Muscle layer of duodenum (tissue), 2 donors: ENCODE results near the gene VAV3.
"Not testable (repeated sequence)": the region's sequence is repeated elsewhere in the genome, so short reads cannot be mapped to it uniquely, and the experiment has no call there.

ENCODE experiments used
- H3K27ac ChIP-seq: one replicate; pipeline ENCODE4 v1.7.0; 2013; ENCODE audit warnings: mild to moderate bottlenecking, low read length
- H3K27me3 ChIP-seq: one replicate; pipeline ENCODE4 v1.7.0; 2013; ENCODE audit warnings: low read depth, mild to moderate bottlenecking, control low read depth, low read length
- H3K36me3 ChIP-seq, 2 donors: one replicate each; pipeline ENCODE4 v1.7.0; 2013; ENCODE audit warnings: low read length in 2 of 2, control low read depth in 1 of 2, mild to moderate bottlenecking in 1 of 2; ENCODE audit not compliant: insufficient read depth in 2 of 2, control insufficient read depth in 1 of 2
- H3K4me1 ChIP-seq, 2 donors: one replicate each; pipeline ENCODE4 v1.7.0; 2013; ENCODE audit warnings: low read length in 2 of 2, mild to moderate bottlenecking in 2 of 2, control low read depth in 1 of 2, moderate library complexity in 1 of 2; ENCODE audit not compliant: insufficient read depth in 2 of 2, control insufficient read depth in 1 of 2
- H3K4me3 ChIP-seq, 2 donors: one replicate each; pipeline ENCODE4 v1.7.0; 2013; ENCODE audit warnings: low read length in 2 of 2, low read depth in 1 of 2, mild to moderate bottlenecking in 1 of 2
- H3K9me3 ChIP-seq, 2 donors: one replicate each; pipeline ENCODE4 v1.7.0; 2013; ENCODE audit warnings: low read length in 2 of 2, control low read depth in 1 of 2, mild to moderate bottlenecking in 1 of 2; ENCODE audit not compliant: control insufficient read depth in 1 of 2
- donor health status: healthy.

VAV3 gene

GRCh38 chr1:107900090-107900945 is 64.7 kb downstream of the VAV3 start:
- no peaks in the 10 kb centered on the region for H3K4me1 ChIP-seq
- no peaks in the 10 kb centered on the region for H3K27me3 ChIP-seq
- H3K9me3 ChIP-seq: no peaks in the 10 kb centered on the region
- H3K4me3 ChIP-seq: no peak overlapping the region
- no peaks in the 10 kb centered on the region for H3K36me3 ChIP-seq
- H3K27ac ChIP-seq: no peak overlapping the region

GRCh38 chr1:107899655-107900054 is 65.3 kb downstream of the VAV3 start:
- Histone ChIP-seq H3K36me3 (no peaks in the 10 kb centered on the region), H3K27me3 (no peaks in the 10 kb centered on the region), H3K9me3 (no peaks in the 10 kb centered on the region), H3K4me3 (no peak overlapping the region), H3K4me1 (no peaks in the 10 kb centered on the region), H3K27ac (no peak overlapping the region)

GRCh38 chr1:107897438-107898345 is 67.3 kb downstream of the VAV3 start:
- Histone ChIP-seq H3K4me1 (no peaks in the 10 kb centered on the region), H3K27me3 (no peaks in the 10 kb centered on the region), H3K27ac (no peak overlapping the region), H3K4me3 (no peak overlapping the region), H3K36me3 (no peaks in the 10 kb centered on the region), H3K9me3 (no peaks in the 10 kb centered on the region)

- no peaks in the 10 kb centered on the region for H3K36me3 ChIP-seq
- no peaks in the 10 kb centered on the region for H3K27me3 ChIP-seq
- H3K4me1 ChIP-seq: no peaks in the 10 kb centered on the region
Measured at GRCh38 chr1:107896936-107897335, 68.0 kb downstream of the VAV3 start.

GRCh38 chr1:107896401-107896800 is 68.6 kb downstream of the VAV3 start:
- Histone ChIP-seq H3K4me3 (no peak overlapping the region), H3K36me3 (no peaks in the 10 kb centered on the region), H3K27me3 (no peaks in the 10 kb centered on the region), H3K4me1 (no peaks in the 10 kb centered on the region), H3K27ac (no peak overlapping the region), H3K9me3 (no peaks in the 10 kb centered on the region)

More at GRCh38 chr1:107896936-107897335, 68.0 kb downstream of the VAV3 start:
- no peaks in the 10 kb centered on the region for H3K9me3 ChIP-seq
- H3K27ac ChIP-seq: no peak overlapping the region
- H3K4me3 ChIP-seq: no peak overlapping the region

- Histone ChIP-seq H3K36me3 (no peaks in the 10 kb centered on the region), H3K9me3 (no peaks in the 10 kb centered on the region), H3K27ac (no peak overlapping the region), H3K4me3 (no peak overlapping the region), H3K4me1 (no peaks in the 10 kb centered on the region), H3K27me3 (no peaks in the 10 kb centered on the region)
Measured at GRCh38 chr1:107895403-107896191, 69.4 kb downstream of the VAV3 start.

GRCh38 chr1:107894605-107895004 is 70.4 kb downstream of the VAV3 start:
- Histone ChIP-seq H3K4me1 (no peaks in the 10 kb centered on the region), H3K27me3 (no peaks in the 10 kb centered on the region), H3K4me3 (no peak overlapping the region)

GRCh38 chr1:107893350-107893749 is 71.6 kb downstream of the VAV3 start:
- H3K27me3 ChIP-seq, H3K4me1 ChIP-seq, H3K9me3 ChIP-seq, H3K27ac ChIP-seq, H3K36me3 ChIP-seq, H3K4me3 ChIP-seq: not testable (repeated sequence)

More at GRCh38 chr1:107894605-107895004, 70.4 kb downstream of the VAV3 start:
- H3K36me3 ChIP-seq: no peaks in the 10 kb centered on the region
- no peak overlapping the region for H3K27ac ChIP-seq
- no peaks in the 10 kb centered on the region for H3K9me3 ChIP-seq

GRCh38 chr1:107889524-107889923 is 75.5 kb downstream of the VAV3 start:
- Histone ChIP-seq H3K4me3 (no peak overlapping the region), H3K27ac (no peak overlapping the region), H3K4me1 (no peaks in the 10 kb centered on the region), H3K9me3 (no peaks in the 10 kb centered on the region), H3K27me3 (no peaks in the 10 kb centered on the region), H3K36me3 (no peaks in the 10 kb centered on the region)

- H3K27me3 ChIP-seq: no peaks in the 10 kb centered on the region
- H3K4me3 ChIP-seq: no peak overlapping the region
- H3K27ac ChIP-seq: no peak overlapping the region
- no peaks in the 10 kb centered on the region for H3K9me3 ChIP-seq
- H3K36me3 ChIP-seq: no peaks in the 10 kb centered on the region
- H3K4me1 ChIP-seq: no peaks in the 10 kb centered on the region
Measured at GRCh38 chr1:107883562-107883961, 81.4 kb downstream of the VAV3 start.

- no peak overlapping the region for H3K27ac ChIP-seq
- no peaks in the 10 kb centered on the region for H3K27me3 ChIP-seq
- no peaks in the 10 kb centered on the region for H3K36me3 ChIP-seq
- peaks cover 6 to 10% of the 10 kb centered on the region in 2 donors for H3K4me1 ChIP-seq
- H3K9me3 ChIP-seq: no peaks in the 10 kb centered on the region
- H3K4me3 ChIP-seq: no peak overlapping the region
Measured at GRCh38 chr1:107879927-107880326, 85.1 kb downstream of the VAV3 start.
